Measurements from ENCODE around the gene ZNF512.

ZNF512 gene

GRCh38 chr2:27664622-27665363 lies 82.0 kb downstream of the ZNF512 start:
- peak in 1 of 2 experiments; percentile 47 for DNase-seq
- TF ChIP-seq POLR2A (IDR thresholded peaks at IDR 0.05; ENCODE audit: low read length) (no peak), GATA1 (IDR thresholded peaks at IDR 0.05; ENCODE audit: low read depth, low read length) (no peak)

- no peak for TF ChIP-seq GATA1 (IDR thresholded peaks at IDR 0.05; ENCODE audit: low read depth, low read length)
- no peak for TF ChIP-seq POLR2A (IDR thresholded peaks at IDR 0.05; ENCODE audit: low read length)
- no peak for DNase-seq
These were observed 84.6 kb downstream of the ZNF512 start for GRCh38 chr2:27667446-27667845.

GRCh38 chr2:27671235-27671634 lies 88.4 kb downstream of the ZNF512 start:
- DNase-seq = no peak
- TF ChIP-seq POLR2A (IDR thresholded peaks at IDR 0.05; ENCODE audit: low read length) = no peak
- no peak for TF ChIP-seq GATA1 (IDR thresholded peaks at IDR 0.05; ENCODE audit: low read depth, low read length)

All from erythroblast (primary cell).